RWPE1 (cell line): ENCODE measurements around the gene ZNF365.

Experiments
- CTCF ChIA-PET: fragments of 350-600 bp; sonication (Branson Sonifier 250); formaldehyde crosslinking; extraction: SDS; loops from one replicate; lab custom pipeline; 2021; lab: Yijun Ruan, JAX
- POLR2A ChIA-PET: fragments of 400-600 bp; formaldehyde crosslinking; extraction: SDS; loops from one replicate; lab custom pipeline; 2020; ENCODE audit warnings: antibody characterized with exemption; ENCODE audit not compliant: low non-redundant PET; lab: Yijun Ruan, JAX
- DNase-seq: peaks from one replicate; pipeline ENCODE4 v3.0.0; 2012; ENCODE audit warnings: low spot score
- H3K27ac ChIP-seq: fragments of 450-650 bp; 2 replicates; pipeline ENCODE4 v1.5.1; 2017
- CTCF ChIP-seq: fragments of 450-650 bp; conservative IDR thresholded peaks from 2 replicates; pipeline ENCODE4 v1.5.1; 2017; ENCODE audit warnings: low read depth, mild to moderate bottlenecking

ZNF365 gene

GRCh38 chr10:62333988-62334682 lies 40.0 kb upstream of the ZNF365 start:
- ChIA-PET CTCF (interaction anchor here (0.5 kb wide), 1 partner anchor 52 kb away, joined by 4 read pairs; no protein-coding TSS in a partner anchor), POLR2A (no interaction called here)
- DNase-seq = no peak
- H3K27ac ChIP-seq = no peak overlapping the region
- no peak for TF ChIP-seq CTCF

- ChIA-PET CTCF (no interaction called here), POLR2A (no interaction called here)
- no peak for TF ChIP-seq CTCF
- peak; percentile 17 for DNase-seq
- H3K27ac ChIP-seq = no peak overlapping the region
These were observed 38.8 kb upstream of the ZNF365 start for GRCh38 chr10:62335326-62335725.

- no peak for TF ChIP-seq CTCF
- H3K27ac ChIP-seq = no peak overlapping the region
- POLR2A ChIA-PET = no interaction called here
- DNase-seq = no peak
- CTCF ChIA-PET = no interaction called here
These were observed 37.8 kb upstream of the ZNF365 start for GRCh38 chr10:62336404-62336803.

GRCh38 chr10:62341419-62341818 lies 32.8 kb upstream of the ZNF365 start:
- ChIA-PET POLR2A (no interaction called here), CTCF (no interaction called here)
- H3K27ac ChIP-seq = no peak overlapping the region
- DNase-seq = no peak
- TF ChIP-seq CTCF = no peak

- CTCF ChIA-PET = no interaction called here
- H3K27ac ChIP-seq = no peak overlapping the region
- DNase-seq = no peak
- TF ChIP-seq CTCF = no peak
- POLR2A ChIA-PET = no interaction called here
These were observed 31.2 kb upstream of the ZNF365 start for GRCh38 chr10:62343000-62343399.

GRCh38 chr10:62348029-62348428 lies 26.1 kb upstream of the ZNF365 start:
- TF ChIP-seq CTCF = no peak
- ChIA-PET CTCF (no interaction called here), POLR2A (no interaction called here)
- peak; percentile 13 for DNase-seq
- no peak overlapping the region for H3K27ac ChIP-seq
